K562 (cell line): ENCODE data around the gene KCNH2. TPM values are rescaled to one million over a fixed set of nuclear protein-coding genes. Genes with fewer than 3 reads are reported as not detected.

Experiments used
- BRCA1 ChIP-seq, 2 experiments: fragments of 450-650 bp in 1 of 2; sonication (generic) in 1 of 2; formaldehyde crosslinking in 1 of 2; IDR thresholded peaks; 2 replicates each; pipeline versions ENCODE4 v1.5.0 to v1.6.1; 2017 to 2020; ENCODE audit warnings: mild to moderate bottlenecking in 1 of 2, missing genetic modification reagents in 1 of 2
- FOXM1 ChIP-seq, 2 experiments: fragments of 450-650 bp in 1 of 2; sonication (generic) in 1 of 2; formaldehyde crosslinking in 1 of 2; IDR thresholded peaks; 2 replicates each; pipeline versions ENCODE4 v1.6.1 to v1.9.0; 2017 to 2022; ENCODE audit warnings: low read depth in 2 of 2, mild to moderate bottlenecking in 2 of 2, missing genetic modification reagents in 1 of 2, moderate library complexity in 1 of 2
- HNRNPLL ChIP-seq: fragments of 200-400 bp; formaldehyde crosslinking; IDR thresholded peaks from 2 replicates; pipeline ENCODE4 v1.6.1; 2017; ENCODE audit warnings: low read length, low read depth, mild to moderate bottlenecking; ENCODE audit not compliant: poor library complexity, severe bottlenecking
- IFI16 ChIP-seq: fragments of 250-450 bp; sonication (Bioruptor Pico); IDR thresholded peaks from 2 replicates; pipeline ENCODE4 v2.1.2; 2022; ENCODE audit warnings: mild to moderate bottlenecking, inconsistent platforms
- MBD2 ChIP-seq: sonication (generic); IDR thresholded peaks from 2 replicates; pipeline ENCODE4 v1.6.1; 2016; ENCODE audit warnings: low read depth, borderline replicate concordance
- MYBL2 ChIP-seq, 2 experiments: fragments of 450-650 bp in 1 of 2; sonication (generic) in 1 of 2; formaldehyde crosslinking in 1 of 2; IDR thresholded peaks; 2 replicates each; pipeline versions ENCODE4 v1.6.1 to v1.8.1; 2017 to 2022; ENCODE audit warnings: borderline replicate concordance in 1 of 2, inconsistent platforms in 1 of 2, low read depth in 1 of 2, mild to moderate bottlenecking in 1 of 2, missing genetic modification reagents in 1 of 2, moderate library complexity in 1 of 2
- RBFOX2 ChIP-seq: fragments of 200-400 bp; formaldehyde crosslinking; IDR thresholded peaks from 2 replicates; pipeline ENCODE4 v1.6.1; 2017; ENCODE audit warnings: low read depth, mild to moderate bottlenecking, low read length, moderate library complexity
- RCOR1 ChIP-seq, 2 experiments: IDR thresholded peaks; 2 replicates each; pipeline ENCODE4 v1.6.1; 2012; ENCODE audit warnings: low read depth in 2 of 2, low read length in 2 of 2, borderline replicate concordance in 1 of 2, improper control_type of control experiment in 1 of 2
- SIN3A ChIP-seq, 2 experiments: fragments of 150-350 bp in 1 of 2; IDR thresholded peaks; 2 replicates each; pipeline ENCODE4 v1.6.1; 2011 to 2016; ENCODE audit warnings: borderline replicate concordance in 2 of 2, low read depth in 2 of 2, low read length in 2 of 2, mild to moderate bottlenecking in 2 of 2, moderate library complexity in 2 of 2; ENCODE audit not compliant: control insufficient read depth in 1 of 2
- SIX5 ChIP-seq, 2 experiments: IDR thresholded peaks; 2 replicates each; pipeline ENCODE4 v1.6.1; 2011; ENCODE audit warnings: low read length in 2 of 2, borderline replicate concordance in 1 of 2, low read depth in 1 of 2, mild to moderate bottlenecking in 1 of 2, moderate library complexity in 1 of 2; ENCODE audit not compliant: insufficient read depth in 1 of 2
- SMARCA5 ChIP-seq: fragments of 450-650 bp; IDR thresholded peaks from 2 replicates; pipeline ENCODE4 v1.6.1; 2016
- TGIF2 ChIP-seq: sonication (generic); formaldehyde crosslinking; IDR thresholded peaks from 2 replicates; pipeline ENCODE4 v1.8.1; 2022; ENCODE audit warnings: mild to moderate bottlenecking, missing genetic modification reagents, moderate library complexity
- WHSC1 ChIP-seq: IDR thresholded peaks from one replicate; pipeline ENCODE4 v1.6.1; 2012; ENCODE audit warnings: low read length, control low read depth, inconsistent platforms
- ZBTB1 ChIP-seq: sonication (generic); formaldehyde crosslinking; IDR thresholded peaks from 2 replicates; pipeline ENCODE4 v1.8.1; 2023; ENCODE audit warnings: missing genetic modification reagents, low read depth, mild to moderate bottlenecking, borderline replicate concordance
- ZNF274 ChIP-seq: IDR thresholded peaks from 2 replicates; pipeline ENCODE4 v1.6.1; 2011; ENCODE audit warnings: low read depth, mild to moderate bottlenecking, low read length, moderate library complexity, borderline replicate concordance
- ZNF384 ChIP-seq: IDR thresholded peaks from 2 replicates; pipeline ENCODE4 v1.6.1; 2012; ENCODE audit warnings: low read depth, low read length, improper control_type of control experiment
- ZNF431 ChIP-seq: sonication (generic); formaldehyde crosslinking; IDR thresholded peaks from 2 replicates; pipeline ENCODE4 v1.8.0; 2022; ENCODE audit warnings: mild to moderate bottlenecking, missing genetic modification reagents
- ZNF584 ChIP-seq: fragments of 200-800 bp; sonication (Bioruptor generic); IDR thresholded peaks from 2 replicates; pipeline ENCODE4 v1.6.1; 2016; ENCODE audit warnings: low read depth, mild to moderate bottlenecking, missing genetic modification characterization, missing compliant biosample characterization
- polyA plus RNA-seq, 8 experiments: library from polyadenylated mRNA; depleted of rRNA in 4 of 8; stranded (reverse) in 5 of 8; unstranded in 3 of 8; fragments of >200 nt; fragmentation: Nextera tagmentation in 2 of 8; fragmentation: Illumina TruSeq in 1 of 8; extraction: Ambion mirVana in 2 of 8; extraction: Trizol in 1 of 8; gene quantifications; 2 replicates each; pipeline versions ENCODE4 v1.2.1 to v1.2.3, GENCODE V29; 2011 to 2014; ENCODE audit warnings: inconsistent platforms in 1 of 8, missing spikeins in 1 of 8
- total RNA-seq, 7 experiments: library from RNA; depleted of rRNA in 6 of 7; stranded (reverse); fragments of >200 nt in 6 of 7; fragmentation: Illumina TruSeq in 2 of 7; extraction: Trizol in 2 of 7; gene quantifications; 2 replicates each; pipeline versions ENCODE4 v1.2.1 to v1.2.3, GENCODE V29; 2011 to 2021; ENCODE audit warnings: low replicate concordance in 1 of 7
- TF ChIP-seq, protein P1 (sequence below): sonication (generic); formaldehyde crosslinking; IDR thresholded peaks from 2 replicates; pipeline ENCODE4 v1.8.1; 2023; ENCODE audit warnings: mild to moderate bottlenecking, missing genetic modification reagents, moderate library complexity
- TF ChIP-seq, protein P2 (sequence below): fragments of 200-800 bp; sonication (Bioruptor generic); IDR thresholded peaks from 2 replicates; pipeline ENCODE4 v1.6.1; 2017; ENCODE audit warnings: missing genetic modification characterization, missing compliant biosample characterization

The KCNH2 gene
- total and polyA plus RNA-seq, 9 of the 15 experiments (the other 6 are each of a cell fraction or from before 2014, with no cell fraction given): 18.1 to 368 (median 218) TPM

DNA sequence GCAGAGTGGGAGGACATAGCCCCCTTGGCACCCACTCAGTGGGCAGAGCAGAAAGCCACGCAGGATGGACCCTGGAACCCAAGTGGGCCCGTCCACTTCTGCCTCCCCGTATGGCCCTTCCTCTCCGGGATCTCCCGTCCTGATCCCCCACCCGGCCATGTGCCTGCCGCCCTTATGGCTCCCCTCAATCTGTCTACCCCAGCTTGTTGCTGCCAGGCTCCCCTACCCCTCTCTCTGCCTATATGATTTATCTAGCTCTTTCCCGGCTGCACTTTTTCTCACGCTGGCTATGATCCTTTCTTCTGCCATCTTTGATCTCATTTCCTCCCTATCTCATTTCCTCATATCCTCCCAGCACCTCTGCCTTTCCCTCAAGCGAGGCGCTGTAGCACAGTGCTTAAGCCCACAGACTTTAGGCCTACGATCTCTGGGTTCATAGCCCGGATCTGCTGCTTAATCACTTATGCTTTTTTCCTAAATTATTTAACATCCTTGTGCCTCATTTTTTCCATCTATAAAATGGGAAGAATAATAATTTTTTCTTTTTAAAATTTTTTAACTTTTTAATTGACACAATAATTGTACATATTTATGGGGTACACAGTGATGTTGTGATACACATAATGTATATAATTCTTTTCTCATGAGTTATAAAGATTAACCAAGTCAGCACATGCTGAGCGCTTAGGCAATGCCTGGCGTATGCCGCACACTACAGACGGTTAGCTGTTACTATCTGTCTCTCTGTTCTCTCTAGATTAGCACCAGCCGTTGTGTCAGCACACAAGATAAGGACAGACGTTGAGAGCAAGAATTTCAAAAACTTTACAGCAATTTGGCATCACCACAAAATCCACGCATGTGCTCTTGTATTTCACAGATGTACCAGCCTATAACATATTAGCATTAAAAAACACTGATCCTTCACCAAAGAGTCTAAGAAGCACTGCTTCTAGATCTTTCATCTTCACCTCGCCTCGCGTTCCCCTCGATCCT, 18.1 kb downstream of the KCNH2 start (continued):
- TF ChIP-seq, protein P1, sequence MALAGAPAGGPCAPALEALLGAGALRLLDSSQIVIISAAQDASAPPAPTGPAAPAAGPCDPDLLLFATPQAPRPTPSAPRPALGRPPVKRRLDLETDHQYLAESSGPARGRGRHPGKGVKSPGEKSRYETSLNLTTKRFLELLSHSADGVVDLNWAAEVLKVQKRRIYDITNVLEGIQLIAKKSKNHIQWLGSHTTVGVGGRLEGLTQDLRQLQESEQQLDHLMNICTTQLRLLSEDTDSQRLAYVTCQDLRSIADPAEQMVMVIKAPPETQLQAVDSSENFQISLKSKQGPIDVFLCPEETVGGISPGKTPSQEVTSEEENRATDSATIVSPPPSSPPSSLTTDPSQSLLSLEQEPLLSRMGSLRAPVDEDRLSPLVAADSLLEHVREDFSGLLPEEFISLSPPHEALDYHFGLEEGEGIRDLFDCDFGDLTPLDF (CRISPR knock-in tag): 0 out of 2 replicates have a peak, but pooled peaks have one; percentile 10
- TF ChIP-seq ZNF384: peak; percentile 43; the same call in 1 of the 2 replicates
- TF ChIP-seq RBFOX2: peak; percentile 66
- TF ChIP-seq BRCA1 (IDR thresholded peaks at IDR 0.05): no peak
- no peak for TF ChIP-seq BRCA1 (CRISPR knock-in tag; IDR thresholded peaks at IDR 0.05)
- no peak for TF ChIP-seq SIN3A (IDR thresholded peaks at IDR 0.05; ENCODE audit: borderline replicate concordance in 2 of 2, control insufficient read depth in 1 of 2, low read depth in 2 of 2, low read length in 2 of 2)
- TF ChIP-seq FOXM1 (IDR thresholded peaks at IDR 0.05; ENCODE audit: low read depth): peak; percentile 99
- no peak for TF ChIP-seq FOXM1 (CRISPR knock-in tag; IDR thresholded peaks at IDR 0.05; ENCODE audit: low read depth)
- no peak for TF ChIP-seq ZNF431
- no peak for TF ChIP-seq WHSC1
- TF ChIP-seq SIX5 (IDR thresholded peaks at IDR 0.05; ENCODE audit: borderline replicate concordance in 1 of 2, insufficient read depth in 1 of 2, low read depth in 1 of 2, low read length in 2 of 2): no peak
- TF ChIP-seq HNRNPLL: no peak
- peak; percentile 83 for TF ChIP-seq IFI16 (CRISPR knock-in tag)
- TF ChIP-seq MYBL2 (IDR thresholded peaks at IDR 0.05; ENCODE audit: low read depth): peak; percentile 99
- TF ChIP-seq MYBL2 (CRISPR knock-in tag; IDR thresholded peaks at IDR 0.05; ENCODE audit: borderline replicate concordance): no peak
- no peak; the same call in 1 of the 2 replicates for TF ChIP-seq ZNF584 (CRISPR knock-in tag)
- peak; percentile 70 to 83 for TF ChIP-seq RCOR1 (IDR thresholded peaks at IDR 0.05; ENCODE audit: borderline replicate concordance in 1 of 2, low read depth in 2 of 2, low read length in 2 of 2)
- TF ChIP-seq TGIF2: no peak
- no peak for TF ChIP-seq ZBTB1 (CRISPR knock-in tag)
- TF ChIP-seq SMARCA5: peak; percentile 100
- peak; percentile 89 for TF ChIP-seq MBD2
- peak; percentile 65; the same call in 1 of the 2 replicates for TF ChIP-seq ZNF274
- TF ChIP-seq, protein P2, sequence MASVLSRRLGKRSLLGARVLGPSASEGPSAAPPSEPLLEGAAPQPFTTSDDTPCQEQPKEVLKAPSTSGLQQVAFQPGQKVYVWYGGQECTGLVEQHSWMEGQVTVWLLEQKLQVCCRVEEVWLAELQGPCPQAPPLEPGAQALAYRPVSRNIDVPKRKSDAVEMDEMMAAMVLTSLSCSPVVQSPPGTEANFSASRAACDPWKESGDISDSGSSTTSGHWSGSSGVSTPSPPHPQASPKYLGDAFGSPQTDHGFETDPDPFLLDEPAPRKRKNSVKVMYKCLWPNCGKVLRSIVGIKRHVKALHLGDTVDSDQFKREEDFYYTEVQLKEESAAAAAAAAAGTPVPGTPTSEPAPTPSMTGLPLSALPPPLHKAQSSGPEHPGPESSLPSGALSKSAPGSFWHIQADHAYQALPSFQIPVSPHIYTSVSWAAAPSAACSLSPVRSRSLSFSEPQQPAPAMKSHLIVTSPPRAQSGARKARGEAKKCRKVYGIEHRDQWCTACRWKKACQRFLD: peak; percentile 96
